RWPE2 (cell line): ENCODE results near the gene FGD5.
"Not testable (repeated sequence)": the region's sequence is repeated elsewhere in the genome, so short reads cannot be mapped to it uniquely, and the experiment has no call there.

Source experiments
- ATAC-seq: fragments of 200-7000 bp; cut with Tn5 transposase; 3 replicates; pipeline ENCODE4 v1.9.1; 2021; ENCODE audit warnings: low read depth
- DNase-seq: peaks from one replicate; pipeline ENCODE4 v3.0.0-alpha.2; 2020; ENCODE audit warnings: low spot score
- H3K27ac ChIP-seq: fragments of 450-650 bp; 2 replicates; pipeline ENCODE4 v1.5.1; 2017; ENCODE audit warnings: mild to moderate bottlenecking; ENCODE audit not compliant: poor library complexity, severe bottlenecking
- H3K27me3 ChIP-seq: fragments of 250-450 bp; sonication (Bioruptor Pico); 2 replicates; pipeline ENCODE4 v1.5.1; 2021; ENCODE audit warnings: mild to moderate bottlenecking, moderate library complexity; ENCODE audit not compliant: insufficient read depth, poor library complexity, severe bottlenecking
- H3K36me3 ChIP-seq: fragments of 250-450 bp; sonication (Bioruptor Pico); 2 replicates; pipeline ENCODE4 v1.5.1; 2020; ENCODE audit warnings: low read depth, mild to moderate bottlenecking, moderate library complexity
- H3K4me1 ChIP-seq: fragments of 250-450 bp; sonication (Bioruptor Pico); 2 replicates; pipeline ENCODE4 v1.5.1; 2021; ENCODE audit warnings: mild to moderate bottlenecking, moderate library complexity; ENCODE audit not compliant: insufficient read depth, poor library complexity, severe bottlenecking
- H3K4me3 ChIP-seq: fragments of 250-450 bp; sonication (Bioruptor Pico); 2 replicates; pipeline ENCODE4 v1.5.1; 2021; ENCODE audit warnings: mild to moderate bottlenecking, moderate library complexity; ENCODE audit not compliant: severe bottlenecking
- H3K9me3 ChIP-seq: fragments of 250-450 bp; sonication (Bioruptor Pico); 2 replicates; pipeline ENCODE4 v1.5.1; 2021; ENCODE audit warnings: mild to moderate bottlenecking, moderate library complexity; ENCODE audit not compliant: severe bottlenecking
- TF ChIP-seq, protein P1 (sequence below): fragments of 450-650 bp; IDR thresholded peaks from one replicate; pipeline ENCODE4 v1.5.1; 2017; ENCODE audit warnings: mild to moderate bottlenecking, moderate library complexity; ENCODE audit not compliant: poor library complexity, severe bottlenecking

Gene FGD5

DNA sequence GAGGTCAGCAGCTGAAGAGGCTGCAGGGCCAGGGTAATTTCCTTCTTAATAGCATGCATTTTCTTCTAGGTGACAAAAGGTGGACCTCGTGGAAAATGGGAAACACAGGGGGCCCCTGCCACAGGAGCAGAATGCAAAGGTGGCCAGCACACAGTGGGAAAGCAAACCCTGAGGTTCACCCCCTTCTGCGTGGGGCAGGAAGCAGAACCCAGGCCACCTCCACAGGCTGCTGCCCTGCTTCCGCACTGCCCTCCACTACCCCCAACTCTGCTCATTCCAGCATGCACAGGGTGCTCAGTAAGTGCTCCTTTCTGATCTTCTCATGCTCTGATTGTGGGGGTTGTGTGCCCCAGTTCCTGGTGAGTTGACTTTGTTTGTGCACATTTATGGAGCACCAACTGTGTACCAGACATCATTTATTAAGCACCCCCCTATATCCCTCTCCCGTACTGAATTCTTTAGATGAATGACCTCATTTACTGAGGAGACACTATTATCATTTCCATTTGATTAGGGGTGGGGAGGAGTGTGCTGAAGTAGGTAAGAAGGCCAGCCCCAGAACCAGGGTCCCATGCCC is 12.7 kb upstream of the FGD5 start:
- Histone ChIP-seq H3K4me1 (no peaks in the 10 kb centered on the region), H3K9me3 (no peaks in the 10 kb centered on the region), H3K4me3 (no peak overlapping the region), H3K27me3 (peaks cover 27% of the 10 kb centered on the region), H3K27ac (no peak overlapping the region), H3K36me3 (no peaks in the 10 kb centered on the region)
- TF ChIP-seq, protein P1, sequence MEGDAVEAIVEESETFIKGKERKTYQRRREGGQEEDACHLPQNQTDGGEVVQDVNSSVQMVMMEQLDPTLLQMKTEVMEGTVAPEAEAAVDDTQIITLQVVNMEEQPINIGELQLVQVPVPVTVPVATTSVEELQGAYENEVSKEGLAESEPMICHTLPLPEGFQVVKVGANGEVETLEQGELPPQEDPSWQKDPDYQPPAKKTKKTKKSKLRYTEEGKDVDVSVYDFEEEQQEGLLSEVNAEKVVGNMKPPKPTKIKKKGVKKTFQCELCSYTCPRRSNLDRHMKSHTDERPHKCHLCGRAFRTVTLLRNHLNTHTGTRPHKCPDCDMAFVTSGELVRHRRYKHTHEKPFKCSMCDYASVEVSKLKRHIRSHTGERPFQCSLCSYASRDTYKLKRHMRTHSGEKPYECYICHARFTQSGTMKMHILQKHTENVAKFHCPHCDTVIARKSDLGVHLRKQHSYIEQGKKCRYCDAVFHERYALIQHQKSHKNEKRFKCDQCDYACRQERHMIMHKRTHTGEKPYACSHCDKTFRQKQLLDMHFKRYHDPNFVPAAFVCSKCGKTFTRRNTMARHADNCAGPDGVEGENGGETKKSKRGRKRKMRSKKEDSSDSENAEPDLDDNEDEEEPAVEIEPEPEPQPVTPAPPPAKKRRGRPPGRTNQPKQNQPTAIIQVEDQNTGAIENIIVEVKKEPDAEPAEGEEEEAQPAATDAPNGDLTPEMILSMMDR = no peak
- no peak for DNase-seq
- ATAC-seq = no peak

DNA sequence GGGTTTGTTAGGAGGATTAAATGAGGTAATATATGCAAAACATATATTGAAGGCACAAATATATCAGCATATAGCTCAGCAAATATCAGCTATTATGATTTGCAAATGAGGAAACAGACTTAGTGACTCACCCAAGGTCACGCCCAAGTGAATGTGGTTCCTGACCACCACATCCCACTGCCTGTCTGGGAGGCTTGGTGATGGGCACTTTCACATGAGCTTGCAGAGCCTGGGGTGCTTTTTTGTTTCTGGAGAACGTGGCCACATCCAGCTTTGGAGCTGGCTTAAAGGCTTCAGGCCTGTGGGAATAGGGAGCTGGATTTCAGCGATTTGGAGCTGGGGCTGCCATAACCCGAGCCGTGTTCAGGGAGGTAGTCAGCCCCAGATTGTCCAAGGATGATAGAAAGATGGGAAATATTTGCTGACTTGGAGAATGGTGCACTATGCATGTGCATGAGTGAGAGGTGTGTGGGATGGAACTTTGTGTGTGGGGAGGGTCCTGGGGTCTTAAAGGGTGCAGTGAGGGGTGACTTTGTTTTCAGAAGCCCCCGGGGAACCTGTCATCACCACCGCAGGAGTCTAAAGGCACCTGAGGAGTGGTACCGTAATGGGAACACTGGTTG is 12.0 kb upstream of the FGD5 start:
- Histone ChIP-seq H3K9me3 (no peaks in the 10 kb centered on the region), H3K4me3 (no peak overlapping the region), H3K4me1 (no peaks in the 10 kb centered on the region), H3K36me3 (no peaks in the 10 kb centered on the region), H3K27ac (no peak overlapping the region), H3K27me3 (peaks cover 29% of the 10 kb centered on the region)
- ATAC-seq = peak; percentile 43; the same call in 1 of the 3 replicates
- TF ChIP-seq, protein P1 = no peak
- no peak for DNase-seq

DNA sequence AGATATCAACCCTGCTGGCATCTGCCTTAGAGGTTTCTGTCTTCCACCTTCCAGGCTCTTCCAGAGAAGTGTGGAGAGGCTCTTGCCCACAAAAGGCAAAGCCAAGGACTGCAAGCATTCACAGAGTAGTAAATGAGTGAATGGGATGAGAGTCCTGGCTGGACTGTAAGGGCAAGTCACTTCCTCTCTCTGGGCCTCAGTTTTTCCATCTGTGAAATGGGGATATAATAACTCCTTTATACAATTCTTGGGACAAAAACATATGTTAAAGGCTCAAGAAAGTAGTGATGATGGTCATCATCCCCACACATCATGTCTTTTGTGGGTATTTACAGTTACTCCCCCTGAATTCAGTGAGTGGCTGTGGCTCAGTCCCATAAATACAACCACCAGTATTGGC is 10.7 kb upstream of the FGD5 start:
- H3K4me3 ChIP-seq = no peak overlapping the region
- TF ChIP-seq, protein P1 = no peak
- no peak overlapping the region for H3K27ac ChIP-seq
- peaks cover 41% of the 10 kb centered on the region for H3K27me3 ChIP-seq
- no peaks in the 10 kb centered on the region for H3K4me1 ChIP-seq
- H3K36me3 ChIP-seq = no peaks in the 10 kb centered on the region
- DNase-seq (no peak), ATAC-seq (no peak)
- H3K9me3 ChIP-seq = no peaks in the 10 kb centered on the region

GRCh38 chr3:14808502-14809266 is 10.1 kb upstream of the FGD5 start:
- no peaks in the 10 kb centered on the region for H3K36me3 ChIP-seq
- H3K4me1 ChIP-seq = no peaks in the 10 kb centered on the region
- ATAC-seq (no peak), DNase-seq (no peak)
- H3K4me3 ChIP-seq = no peak overlapping the region
- peaks cover 43% of the 10 kb centered on the region for H3K27me3 ChIP-seq
- no peaks in the 10 kb centered on the region for H3K9me3 ChIP-seq
- H3K27ac ChIP-seq = no peak overlapping the region
- TF ChIP-seq, protein P1 = no peak

DNA sequence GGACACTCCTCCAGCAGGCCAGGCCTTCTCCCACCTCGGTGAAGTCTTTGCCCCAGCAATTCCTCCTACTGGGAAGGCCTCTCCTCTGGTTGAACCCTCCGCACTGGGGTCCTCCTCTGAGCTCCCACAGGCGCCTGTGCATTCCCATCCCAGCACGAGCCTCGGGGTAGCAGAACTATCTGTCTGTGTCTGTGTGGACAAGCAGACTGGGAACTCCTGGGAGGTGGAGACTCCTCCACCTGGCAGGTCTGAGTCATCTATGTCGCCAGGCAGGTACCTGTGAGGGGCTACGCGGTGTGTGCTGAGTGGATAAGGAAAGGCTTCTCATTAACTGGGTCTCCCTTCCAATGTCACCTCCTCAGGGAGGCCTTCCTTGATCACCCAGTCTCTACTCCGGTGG is 9.2 kb upstream of the FGD5 start:
- DNase-seq, H3K4me3 ChIP-seq, H3K36me3 ChIP-seq, ATAC-seq, H3K4me1 ChIP-seq, H3K9me3 ChIP-seq, H3K27ac ChIP-seq: not testable (repeated sequence)
- H3K27me3 ChIP-seq = peaks cover 46% of the 10 kb centered on the region
